A204.1 (cell line): ENCODE results near the gene USP49.

Experiments used
- FAIRE-seq: peaks from 2 replicates; lab custom pipeline; 2012; peaks lifted over from hg19 to GRCh38; lab: Jason Lieb, UNC

The USP49 gene

GRCh38 chr6:41874741-41875140 lies 20.4 kb downstream of the USP49 start:
- no peak for FAIRE-seq

GRCh38 chr6:41872147-41872546 lies 23.0 kb downstream of the USP49 start:
- FAIRE-seq = no peak

GRCh38 chr6:41871691-41872090 lies 23.5 kb downstream of the USP49 start:
- no peak for FAIRE-seq

- FAIRE-seq = no peak
Measured at GRCh38 chr6:41859356-41859755, 35.8 kb downstream of the USP49 start.

- FAIRE-seq = no peak
Measured at GRCh38 chr6:41858703-41859102, 36.5 kb downstream of the USP49 start.

- no peak for FAIRE-seq
Measured at GRCh38 chr6:41850861-41851260, 44.3 kb downstream of the USP49 start.

GRCh38 chr6:41846666-41847237 lies 48.4 kb downstream of the USP49 start:
- peak; percentile 97 for FAIRE-seq

- FAIRE-seq = no peak
Measured at GRCh38 chr6:41843178-41843577, 52.0 kb downstream of the USP49 start.

GRCh38 chr6:41840326-41840725 lies 54.8 kb downstream of the USP49 start:
- no peak for FAIRE-seq

- no peak for FAIRE-seq
Measured at GRCh38 chr6:41836660-41837052, 58.5 kb downstream of the USP49 start.

GRCh38 chr6:41836022-41836659 lies 59.0 kb downstream of the USP49 start:
- FAIRE-seq = no peak

- no peak for FAIRE-seq
Measured at GRCh38 chr6:41832263-41832662, 62.9 kb downstream of the USP49 start.

GRCh38 chr6:41826343-41827022 lies 68.7 kb downstream of the USP49 start:
- no peak for FAIRE-seq

- FAIRE-seq = no peak
Measured at GRCh38 chr6:41824571-41825569, 70.3 kb downstream of the USP49 start.

GRCh38 chr6:41823178-41823577 lies 72.0 kb downstream of the USP49 start:
- no peak for FAIRE-seq

- FAIRE-seq = no peak
Measured at GRCh38 chr6:41822021-41822420, 73.2 kb downstream of the USP49 start.

- FAIRE-seq = no peak
Measured at GRCh38 chr6:41821266-41821665, 73.9 kb downstream of the USP49 start.

- no peak for FAIRE-seq
Measured at GRCh38 chr6:41818271-41819054, 76.7 kb downstream of the USP49 start.

- FAIRE-seq = no peak
Measured at GRCh38 chr6:41815587-41815986, 79.6 kb downstream of the USP49 start.

- no peak for FAIRE-seq
Measured at GRCh38 chr6:41814629-41815028, 80.5 kb downstream of the USP49 start.

GRCh38 chr6:41813956-41814355 lies 81.2 kb downstream of the USP49 start:
- FAIRE-seq = peak; percentile 72

GRCh38 chr6:41813469-41813868 lies 81.7 kb downstream of the USP49 start:
- FAIRE-seq = no peak
